HepG2 (cell line): Measurements from ENCODE around the gene GRHPR. TPM values are rescaled to one million over a fixed set of nuclear protein-coding genes. Genes with fewer than 3 reads are reported as not detected.

Experiments used
- ATAC-seq: fragments of 200-7000 bp; cut with Tn5 transposase; 3 replicates; pipeline ENCODE4 v1.9.1; 2020; ENCODE audit warnings: mild to moderate bottlenecking, moderate library complexity
- BruUV-seq: library from RNA; stranded (reverse); fragments of 400-500 nt; replicated peaks from 2 replicates; lab custom pipeline; 2021; lab: Mats Ljungman, UMichigan
- CTCF ChIA-PET: fragments of 300-600 bp; formaldehyde crosslinking; extraction: SDS; loops from one replicate; lab custom pipeline; 2021; ENCODE audit warnings: low total read pairs, inconsistent platforms, low intra/inter-chr PET ratio; lab: Yijun Ruan, JAX
- POLR2A ChIA-PET: fragments of 350-600 bp; sonication (Branson Sonifier 250); formaldehyde crosslinking; loops from one replicate; lab custom pipeline; 2020; ENCODE audit warnings: antibody characterized with exemption, inconsistent platforms; lab: Yijun Ruan, JAX
- DNase-seq: peaks from one replicate; pipeline ENCODE4 v3.0.0-alpha.2; 2015; ENCODE audit warnings: low spot score
- FAIRE-seq: peaks from 3 replicates; lab custom pipeline; 2011; peaks lifted over from hg19 to GRCh38; lab: Jason Lieb, UNC
- H2AFZ ChIP-seq: one replicate; pipeline ENCODE4 v1.6.1; 2011; ENCODE audit warnings: low read length, inconsistent platforms
- H3K27ac ChIP-seq: fragments of 300-600 bp; 3 replicates; pipeline ENCODE4 v1.8.0; 2011; ENCODE audit warnings: mixed run types, mild to moderate bottlenecking, mixed read lengths, low read length, inconsistent platforms; ENCODE audit not compliant: insufficient read depth; ENCODE audit errors: extremely low read length
- H3K27me3 ChIP-seq, 2 experiments: fragments of 200-600 bp in 1 of 2; 2 replicates in 1 of 2; 3 replicates in 1 of 2; pipeline versions ENCODE4 v1.6.0 to v1.8.0; 2011; ENCODE audit warnings: low read length in 2 of 2, mild to moderate bottlenecking in 2 of 2, moderate library complexity in 2 of 2, inconsistent platforms in 1 of 2; ENCODE audit not compliant: insufficient read depth in 2 of 2, control insufficient read depth in 1 of 2
- H3K36me3 ChIP-seq, 2 experiments: fragments of 200-600 bp in 1 of 2; replicated peaks in 1 of 2; 2 replicates in 1 of 2; 3 replicates in 1 of 2; pipeline versions ENCODE4 v1.5.1 to v1.8.0; 2011; ENCODE audit warnings: low read length in 2 of 2, inconsistent platforms in 1 of 2; ENCODE audit not compliant: insufficient read depth in 2 of 2, control insufficient read depth in 1 of 2
- H3K4me1 ChIP-seq: 2 replicates; pipeline ENCODE4 v1.5.1; 2012; ENCODE audit warnings: low read length, inconsistent platforms; ENCODE audit not compliant: insufficient read depth
- H3K4me2 ChIP-seq: 2 replicates; pipeline ENCODE4 v1.6.0; 2011; ENCODE audit warnings: low read depth, low read length, inconsistent platforms
- H3K4me3 ChIP-seq, 3 experiments: fragments of 200-600 bp in 1 of 3; sonication (generic), shearing (Covaris generic) in 1 of 3; replicated peaks in 1 of 3; 2 replicates each; pipeline ENCODE4 v1.5.1; 2011 to 2016; ENCODE audit warnings: low read length in 3 of 3, inconsistent platforms in 2 of 3, low read depth in 2 of 3, mild to moderate bottlenecking in 2 of 3, control low read depth in 1 of 3, mixed read lengths in 1 of 3; ENCODE audit not compliant: insufficient read depth in 1 of 3
- H3K79me2 ChIP-seq: one replicate; pipeline ENCODE4 v1.6.1; 2011; ENCODE audit warnings: low read length, inconsistent platforms; ENCODE audit not compliant: insufficient read depth
- H3K9ac ChIP-seq: 2 replicates; pipeline ENCODE4 v1.6.0; 2011; ENCODE audit warnings: mild to moderate bottlenecking, low read depth, low read length, inconsistent platforms; ENCODE audit not compliant: insufficient read depth
- H3K9me3 ChIP-seq: 2 replicates; pipeline ENCODE4 v1.5.1; 2012; ENCODE audit warnings: mild to moderate bottlenecking, low read length
- H4K20me1 ChIP-seq: 2 replicates; pipeline ENCODE4 v1.6.0; 2011; ENCODE audit warnings: inconsistent platforms, mild to moderate bottlenecking, low read length, moderate library complexity; ENCODE audit not compliant: insufficient read depth
- HMG20B ChIP-seq: conservative IDR thresholded peaks from 2 replicates; pipeline ENCODE4 v1.6.1; 2016; ENCODE audit warnings: missing genetic modification reagents, missing compliant biosample characterization
- NR0B2 ChIP-seq: sonication (generic); formaldehyde crosslinking; IDR thresholded peaks from 2 replicates; pipeline ENCODE4 v1.4.0; 2020; ENCODE audit warnings: mild to moderate bottlenecking, missing genetic modification reagents
- SRSF4 ChIP-seq: fragments of 200-400 bp; formaldehyde crosslinking; IDR thresholded peaks from one replicate; pipeline ENCODE4 v1.6.1; 2018; ENCODE audit warnings: mild to moderate bottlenecking, low read depth, low read length, moderate library complexity; ENCODE audit not compliant: poor library complexity, severe bottlenecking
- ZBTB8A ChIP-seq: sonication (generic); formaldehyde crosslinking; IDR thresholded peaks from 2 replicates; pipeline ENCODE4 v1.4.0; 2020; ENCODE audit warnings: mild to moderate bottlenecking, low read depth, missing genetic modification reagents, borderline replicate concordance
- ZHX2 ChIP-seq, 2 experiments: sonication (generic) in 1 of 2; formaldehyde crosslinking in 1 of 2; IDR thresholded peaks; 2 replicates each; pipeline versions ENCODE4 v1.6.1 to v1.9.0; 2014 to 2022; ENCODE audit warnings: antibody characterized with exemption in 1 of 2, borderline replicate concordance in 1 of 2, inconsistent platforms in 1 of 2, low read depth in 1 of 2, missing genetic modification reagents in 1 of 2
- ZKSCAN8 ChIP-seq: IDR thresholded peaks from 2 replicates; pipeline ENCODE4 v1.6.1; 2016; ENCODE audit warnings: borderline replicate concordance, missing genetic modification reagents, missing compliant biosample characterization
- ZNF773 ChIP-seq: sonication (generic); formaldehyde crosslinking; IDR thresholded peaks from 2 replicates; pipeline ENCODE4 v1.4.0; 2020; ENCODE audit warnings: missing genetic modification reagents, borderline replicate concordance
- ZNF883 ChIP-seq: sonication (generic); formaldehyde crosslinking; IDR thresholded peaks from 2 replicates; pipeline ENCODE4 v1.5.1; 2020; ENCODE audit warnings: mild to moderate bottlenecking, missing genetic modification reagents; ENCODE audit errors: not compliant biosample characterization
- WGBS: methylation state at CpG from one replicate; pipeline ENCODE4 v1.1.6; 2017; ENCODE audit warnings: low lambda C conversion rate; 5-methylcytosine and 5-hydroxymethylcytosine counted together
- in situ Hi-C: cut with HindIII; loops from 2 replicates; pipeline ENCODE4 v1.10.0; 2017; ENCODE audit warnings: low pct_unique_long_range_greater_than_20kb; ENCODE audit not compliant: extremely low pct_ligation_motif_present
- intact Hi-C: fragments of 100-400 bp; cut with micrococcal nuclease; formaldehyde crosslinking; loops from one replicate; pipeline ENCODE4 v1.10.0; 2022; ENCODE audit not compliant: unreplicated experiment
- polyA plus RNA-seq, 8 experiments: library from polyadenylated mRNA; depleted of rRNA in 3 of 8; stranded (reverse) in 7 of 8; unstranded in 1 of 8; fragments of >200 nt; fragmentation: Illumina TruSeq in 4 of 8; extraction: Trizol in 4 of 8; gene quantifications; 2 replicates each; pipeline versions ENCODE4 v1.2.1 to v1.2.3, GENCODE V29; 2011 to 2016; ENCODE audit warnings: low read depth in 4 of 8, missing spikeins in 1 of 8, mixed read lengths in 1 of 8; ENCODE audit not compliant: insufficient read depth in 1 of 8
- total RNA-seq, 5 experiments: library from RNA; depleted of rRNA; stranded (reverse); fragments of >200 nt; fragmentation: Illumina TruSeq; extraction: Trizol; gene quantifications; 2 replicates each; pipeline ENCODE4 v1.2.3, GENCODE V29; 2016; ENCODE audit warnings: low read depth in 1 of 5
- TF ChIP-seq, protein P1 (sequence below): sonication (generic); formaldehyde crosslinking; conservative IDR thresholded peaks from 2 replicates; pipeline ENCODE4 v1.4.0; 2020; ENCODE audit warnings: missing genetic modification reagents

GRHPR gene
- total and polyA plus RNA-seq, 2 of the 13 experiments (the other 11 are each of a cell fraction or from before 2014, with no cell fraction given): 113 to 115 TPM

DNA sequence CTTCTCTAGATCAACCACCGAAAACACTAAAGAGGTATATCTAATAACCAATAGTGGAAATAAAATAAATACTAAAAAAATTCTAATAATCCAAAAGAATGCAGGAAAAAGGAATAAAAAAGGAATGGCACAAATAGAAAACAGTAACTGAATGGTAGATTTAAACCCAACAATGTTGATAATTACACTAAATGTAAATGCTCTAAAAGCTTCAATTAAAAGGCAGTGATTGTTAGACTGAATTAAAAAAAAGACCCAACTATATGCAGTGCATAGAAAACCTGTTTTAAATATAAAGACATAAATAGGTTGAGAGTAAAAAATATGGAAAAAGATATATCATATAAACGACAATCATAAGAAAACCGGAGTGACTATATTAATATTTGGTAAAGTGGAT is 51.9 kb downstream of the GRHPR start:
- in situ Hi-C loops (no loop called here), intact Hi-C loops (no loop called here)
- 58% methylated on average over 3 of the region's 3 CpGs for WGBS
- no peak overlapping the region for H3K27ac ChIP-seq
- BruUV-seq: no TSS peak
- no peak overlapping the region for H2AFZ ChIP-seq
- DNase-seq (no peak), FAIRE-seq (no peak), ATAC-seq (no peak)
- ChIA-PET POLR2A (no interaction called here), CTCF (no interaction called here)
- no peaks in the 10 kb centered on the region for H4K20me1 ChIP-seq
- H3K9ac ChIP-seq: no peak overlapping the region
- no peaks in the 10 kb centered on the region for H3K36me3 ChIP-seq
- H3K4me1 ChIP-seq: peaks cover 34% of the 10 kb centered on the region
- H3K4me2 ChIP-seq: no peak overlapping the region
- no peaks in the 10 kb centered on the region for H3K9me3 ChIP-seq
- H3K4me3 ChIP-seq: no peak overlapping the region
- no peaks in the 10 kb centered on the region for H3K79me2 ChIP-seq
- no peaks in the 10 kb centered on the region; a peak in 1 of 5 replicates for H3K27me3 ChIP-seq
- TF ChIP-seq ZNF773 (CRISPR knock-in tag) (no peak), ZNF883 (no peak), NR0B2 (CRISPR knock-in tag) (no peak), ZBTB8A (CRISPR knock-in tag) (no peak), ZKSCAN8 (no peak), ZHX2 (IDR thresholded peaks at IDR 0.05; ENCODE audit: low read depth) (no peak), ZHX2 (CRISPR knock-in tag; IDR thresholded peaks at IDR 0.05; ENCODE audit: borderline replicate concordance) (no peak), HMG20B (CRISPR knock-in tag) (no peak), SRSF4 (no peak)
- TF ChIP-seq, protein P1, sequence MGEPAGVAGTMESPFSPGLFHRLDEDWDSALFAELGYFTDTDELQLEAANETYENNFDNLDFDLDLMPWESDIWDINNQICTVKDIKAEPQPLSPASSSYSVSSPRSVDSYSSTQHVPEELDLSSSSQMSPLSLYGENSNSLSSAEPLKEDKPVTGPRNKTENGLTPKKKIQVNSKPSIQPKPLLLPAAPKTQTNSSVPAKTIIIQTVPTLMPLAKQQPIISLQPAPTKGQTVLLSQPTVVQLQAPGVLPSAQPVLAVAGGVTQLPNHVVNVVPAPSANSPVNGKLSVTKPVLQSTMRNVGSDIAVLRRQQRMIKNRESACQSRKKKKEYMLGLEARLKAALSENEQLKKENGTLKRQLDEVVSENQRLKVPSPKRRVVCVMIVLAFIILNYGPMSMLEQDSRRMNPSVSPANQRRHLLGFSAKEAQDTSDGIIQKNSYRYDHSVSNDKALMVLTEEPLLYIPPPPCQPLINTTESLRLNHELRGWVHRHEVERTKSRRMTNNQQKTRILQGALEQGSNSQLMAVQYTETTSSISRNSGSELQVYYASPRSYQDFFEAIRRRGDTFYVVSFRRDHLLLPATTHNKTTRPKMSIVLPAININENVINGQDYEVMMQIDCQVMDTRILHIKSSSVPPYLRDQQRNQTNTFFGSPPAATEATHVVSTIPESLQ (CRISPR knock-in tag): no peak
